ENCODE data around the gene INTS7.

The INTS7 gene

GRCh38 chr1:212035123-212035834 lies at the start of gene INTS7, which contains the start of gene DTL:
Gene INTS7, minus strand, starts transcription at chr1:212035557. Its CDS starts 120 bp downstream, at chr1:212035437.
Gene DTL, plus strand, starts transcription at chr1:212035748. Its CDS starts 143 bp downstream, at chr1:212035891.
- peak; percentile 99 for TF ChIP-seq CTCF (IDR thresholded peaks at IDR 0.05)
- no peak for TF ChIP-seq ZFX (IDR thresholded peaks at IDR 0.05; ENCODE audit: borderline replicate concordance)
- H3K27ac ChIP-seq: peak within 1 kb of the TSS; percentile 85

GRCh38 chr1:212082765-212083406 lies 47.5 kb upstream of the INTS7 start:
- TF ChIP-seq CTCF (IDR thresholded peaks at IDR 0.05) (no peak), ZFX (IDR thresholded peaks at IDR 0.05; ENCODE audit: borderline replicate concordance) (no peak)
- no peak overlapping the region for H3K27ac ChIP-seq

- no peak for TF ChIP-seq CTCF (IDR thresholded peaks at IDR 0.05)
- no peak for TF ChIP-seq ZFX (IDR thresholded peaks at IDR 0.05; ENCODE audit: borderline replicate concordance)
Observed at GRCh38 chr1:212078826-212079225, 43.5 kb upstream of the INTS7 start.

GRCh38 chr1:212077028-212077427 lies 41.7 kb upstream of the INTS7 start:
- TF ChIP-seq ZFX (IDR thresholded peaks at IDR 0.05; ENCODE audit: borderline replicate concordance): no peak
- no peak for TF ChIP-seq CTCF (IDR thresholded peaks at IDR 0.05)
- H3K27ac ChIP-seq: no peak overlapping the region

More at GRCh38 chr1:212078826-212079225, 43.5 kb upstream of the INTS7 start:
- H3K27ac ChIP-seq: no peak overlapping the region

- no peak overlapping the region for H3K27ac ChIP-seq
- TF ChIP-seq ZFX (IDR thresholded peaks at IDR 0.05; ENCODE audit: borderline replicate concordance) (no peak), CTCF (IDR thresholded peaks at IDR 0.05) (no peak)
Observed at GRCh38 chr1:212074856-212075255, 39.5 kb upstream of the INTS7 start.

- no peak overlapping the region for H3K27ac ChIP-seq
- TF ChIP-seq CTCF (IDR thresholded peaks at IDR 0.05) (no peak), ZFX (IDR thresholded peaks at IDR 0.05; ENCODE audit: borderline replicate concordance) (no peak)
Observed at GRCh38 chr1:212074313-212074712, 39.0 kb upstream of the INTS7 start.

GRCh38 chr1:212073490-212073889 lies 38.1 kb upstream of the INTS7 start:
- no peak for TF ChIP-seq CTCF (IDR thresholded peaks at IDR 0.05)
- TF ChIP-seq ZFX (IDR thresholded peaks at IDR 0.05; ENCODE audit: borderline replicate concordance): no peak
- H3K27ac ChIP-seq: no peak overlapping the region
